Measurements from ENCODE around the gene RIMKLA.

RIMKLA gene

GRCh38 chr1:42414551-42415496 lies 34.2 kb downstream of the RIMKLA start:
- ChIA-PET POLR2A (no interaction called here), CTCF (no interaction called here)
- TF ChIP-seq CTBP1 (IDR thresholded peaks at IDR 0.05; ENCODE audit: borderline replicate concordance) = no peak
- TF ChIP-seq FOXK2 (IDR thresholded peaks at IDR 0.05) = no peak
- no peak for TF ChIP-seq TARDBP (IDR thresholded peaks at IDR 0.05)
- no peak for TF ChIP-seq NFRKB (IDR thresholded peaks at IDR 0.05)
- TF ChIP-seq FOXA1 (IDR thresholded peaks at IDR 0.05) = no peak
- no peak for TF ChIP-seq FOXM1 (IDR thresholded peaks at IDR 0.05; ENCODE audit: borderline replicate concordance)
- TF ChIP-seq ZNF384 (IDR thresholded peaks at IDR 0.05) = no peak
- no peak for TF ChIP-seq SP1 (IDR thresholded peaks at IDR 0.05)
- TF ChIP-seq HDGF (IDR thresholded peaks at IDR 0.05; ENCODE audit: borderline replicate concordance) = no peak
- TF ChIP-seq SUZ12 (IDR thresholded peaks at IDR 0.05) = no peak
- no peak for TF ChIP-seq ELF4 (IDR thresholded peaks at IDR 0.05)
- no peak for TF ChIP-seq LEF1 (IDR thresholded peaks at IDR 0.05; ENCODE audit: borderline replicate concordance)
- TF ChIP-seq PKNOX1 (IDR thresholded peaks at IDR 0.05) = no peak
- no peak for TF ChIP-seq ARNT (IDR thresholded peaks at IDR 0.05)
- TF ChIP-seq L3MBTL2 (conservative IDR thresholded peaks at IDR 0.05) = no peak
- TF ChIP-seq BHLHE40 (IDR thresholded peaks at IDR 0.05; ENCODE audit: borderline replicate concordance) = no peak
- DNase-seq (ENCODE audit: extremely low spot score) = no peak

DNA sequence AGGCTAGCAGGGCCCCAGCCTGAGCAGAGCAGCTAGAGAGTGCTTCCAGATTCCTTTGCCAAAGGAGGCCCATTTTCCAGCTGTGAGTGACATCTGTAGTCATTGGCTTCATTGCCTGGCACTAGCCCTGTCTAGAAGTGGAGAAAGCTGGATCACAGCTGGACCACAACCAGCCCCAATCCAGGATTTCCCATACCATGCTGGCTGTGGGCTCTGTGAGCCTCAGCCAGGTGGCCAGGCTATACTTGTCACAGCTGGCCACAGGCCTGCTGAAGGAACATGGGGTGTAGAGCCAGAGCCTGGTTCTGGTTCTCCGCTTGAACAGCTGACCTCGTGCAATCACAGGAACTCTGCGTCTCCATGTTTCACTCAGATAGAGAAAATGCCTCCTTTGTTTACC lies 36.6 kb downstream of the RIMKLA start:
- ChIA-PET POLR2A (no interaction called here), CTCF (no interaction called here)
- no peak for DNase-seq (ENCODE audit: extremely low spot score)
- TF ChIP-seq LEF1 (IDR thresholded peaks at IDR 0.05; ENCODE audit: borderline replicate concordance) (no peak), SP1 (IDR thresholded peaks at IDR 0.05) (no peak), FOXA1 (IDR thresholded peaks at IDR 0.05) (no peak), FOXK2 (IDR thresholded peaks at IDR 0.05) (no peak), ARNT (IDR thresholded peaks at IDR 0.05) (no peak), ZNF384 (IDR thresholded peaks at IDR 0.05) (no peak), TARDBP (IDR thresholded peaks at IDR 0.05) (no peak), HDGF (IDR thresholded peaks at IDR 0.05; ENCODE audit: borderline replicate concordance) (no peak), SUZ12 (IDR thresholded peaks at IDR 0.05) (no peak), BHLHE40 (IDR thresholded peaks at IDR 0.05; ENCODE audit: borderline replicate concordance) (no peak), ELF4 (IDR thresholded peaks at IDR 0.05) (no peak), L3MBTL2 (conservative IDR thresholded peaks at IDR 0.05) (no peak), NFRKB (IDR thresholded peaks at IDR 0.05) (no peak), CTBP1 (IDR thresholded peaks at IDR 0.05; ENCODE audit: borderline replicate concordance) (no peak), FOXM1 (IDR thresholded peaks at IDR 0.05; ENCODE audit: borderline replicate concordance) (no peak), PKNOX1 (IDR thresholded peaks at IDR 0.05) (no peak)

DNA sequence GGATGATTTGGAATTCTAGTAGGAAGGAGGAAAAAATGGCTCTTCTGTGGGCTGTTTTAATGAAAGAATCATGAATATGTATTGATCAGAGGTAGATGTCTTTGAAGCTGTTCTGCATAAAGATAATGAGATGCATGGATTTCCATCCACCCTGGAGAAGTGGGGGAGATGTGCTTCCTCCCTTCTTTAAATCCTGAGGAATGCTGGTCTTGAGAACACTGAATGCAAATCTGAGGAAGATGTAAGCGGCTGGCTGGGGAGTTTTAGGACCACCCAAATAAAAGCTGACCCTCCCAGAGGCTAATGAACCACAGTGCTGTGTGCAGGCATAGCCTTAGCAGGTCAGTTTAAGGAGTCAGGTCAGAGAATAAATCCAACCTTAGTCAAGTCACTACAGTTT lies 37.9 kb downstream of the RIMKLA start:
- POLR2A ChIA-PET = no interaction called here
- DNase-seq (ENCODE audit: extremely low spot score) = no peak
- CTCF ChIA-PET = no interaction called here
- TF ChIP-seq ELF4 (IDR thresholded peaks at IDR 0.05) (no peak), HDGF (IDR thresholded peaks at IDR 0.05; ENCODE audit: borderline replicate concordance) (no peak), PKNOX1 (IDR thresholded peaks at IDR 0.05) (no peak), FOXK2 (IDR thresholded peaks at IDR 0.05) (no peak), L3MBTL2 (conservative IDR thresholded peaks at IDR 0.05) (no peak), NFRKB (IDR thresholded peaks at IDR 0.05) (no peak), BHLHE40 (IDR thresholded peaks at IDR 0.05; ENCODE audit: borderline replicate concordance) (no peak), CTBP1 (IDR thresholded peaks at IDR 0.05; ENCODE audit: borderline replicate concordance) (no peak), FOXA1 (IDR thresholded peaks at IDR 0.05) (no peak), SUZ12 (IDR thresholded peaks at IDR 0.05) (no peak), ARNT (IDR thresholded peaks at IDR 0.05) (no peak), TARDBP (IDR thresholded peaks at IDR 0.05) (no peak)

DNA sequence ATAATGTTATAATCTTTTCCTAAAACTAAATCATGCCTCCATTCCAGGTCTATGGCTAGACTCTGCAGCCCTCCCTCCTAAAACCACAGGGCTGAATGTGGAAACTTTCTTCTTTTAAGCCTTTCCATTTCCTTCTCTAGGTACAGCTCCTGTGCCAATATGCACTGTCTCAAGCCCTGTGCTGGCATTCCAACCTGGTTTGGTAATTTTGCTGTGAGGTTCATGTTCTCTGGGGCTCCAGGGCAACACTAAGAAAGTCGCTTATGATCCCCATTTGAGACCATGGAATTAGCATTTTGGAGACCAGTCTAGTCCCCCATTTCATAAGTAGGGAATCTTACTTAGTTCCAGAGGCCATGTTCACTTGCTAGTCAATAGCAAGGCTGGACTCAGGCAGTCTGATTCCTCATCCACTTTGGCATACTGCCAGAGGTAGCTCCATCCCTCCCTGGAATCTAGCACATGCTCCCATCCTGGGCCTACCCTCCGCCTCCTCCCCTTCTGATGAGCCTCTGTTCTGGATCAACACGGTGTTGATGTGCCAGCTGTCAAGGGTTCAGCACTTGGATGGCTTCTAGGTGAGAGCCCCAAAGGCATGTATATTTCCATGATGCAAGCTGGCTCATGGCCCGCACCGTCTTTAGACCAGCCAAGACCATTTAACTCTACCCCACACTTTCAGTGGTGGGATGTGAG lies 38.7 kb downstream of the RIMKLA start:
- no peak for TF ChIP-seq HDGF (IDR thresholded peaks at IDR 0.05; ENCODE audit: borderline replicate concordance)
- no peak for TF ChIP-seq BHLHE40 (IDR thresholded peaks at IDR 0.05; ENCODE audit: borderline replicate concordance)
- TF ChIP-seq ELF4 (IDR thresholded peaks at IDR 0.05) = no peak
- no peak for TF ChIP-seq CTBP1 (IDR thresholded peaks at IDR 0.05; ENCODE audit: borderline replicate concordance)
- TF ChIP-seq SP1 (IDR thresholded peaks at IDR 0.05) = no peak
- TF ChIP-seq LEF1 (IDR thresholded peaks at IDR 0.05; ENCODE audit: borderline replicate concordance) = no peak
- TF ChIP-seq NFRKB (IDR thresholded peaks at IDR 0.05) = no peak
- no peak for TF ChIP-seq L3MBTL2 (conservative IDR thresholded peaks at IDR 0.05)
- no peak for TF ChIP-seq TARDBP (IDR thresholded peaks at IDR 0.05)
- TF ChIP-seq FOXK2 (IDR thresholded peaks at IDR 0.05) = no peak
- no peak for TF ChIP-seq ZNF384 (IDR thresholded peaks at IDR 0.05)
- no peak for TF ChIP-seq PKNOX1 (IDR thresholded peaks at IDR 0.05)
- TF ChIP-seq ARNT (IDR thresholded peaks at IDR 0.05) = no peak
- TF ChIP-seq FOXM1 (IDR thresholded peaks at IDR 0.05; ENCODE audit: borderline replicate concordance) = no peak
- ChIA-PET CTCF (no interaction called here), POLR2A (no interaction called here)
- no peak for DNase-seq (ENCODE audit: extremely low spot score)
